ENCODE results near the gene ASB8.

ASB8 gene

DNA sequence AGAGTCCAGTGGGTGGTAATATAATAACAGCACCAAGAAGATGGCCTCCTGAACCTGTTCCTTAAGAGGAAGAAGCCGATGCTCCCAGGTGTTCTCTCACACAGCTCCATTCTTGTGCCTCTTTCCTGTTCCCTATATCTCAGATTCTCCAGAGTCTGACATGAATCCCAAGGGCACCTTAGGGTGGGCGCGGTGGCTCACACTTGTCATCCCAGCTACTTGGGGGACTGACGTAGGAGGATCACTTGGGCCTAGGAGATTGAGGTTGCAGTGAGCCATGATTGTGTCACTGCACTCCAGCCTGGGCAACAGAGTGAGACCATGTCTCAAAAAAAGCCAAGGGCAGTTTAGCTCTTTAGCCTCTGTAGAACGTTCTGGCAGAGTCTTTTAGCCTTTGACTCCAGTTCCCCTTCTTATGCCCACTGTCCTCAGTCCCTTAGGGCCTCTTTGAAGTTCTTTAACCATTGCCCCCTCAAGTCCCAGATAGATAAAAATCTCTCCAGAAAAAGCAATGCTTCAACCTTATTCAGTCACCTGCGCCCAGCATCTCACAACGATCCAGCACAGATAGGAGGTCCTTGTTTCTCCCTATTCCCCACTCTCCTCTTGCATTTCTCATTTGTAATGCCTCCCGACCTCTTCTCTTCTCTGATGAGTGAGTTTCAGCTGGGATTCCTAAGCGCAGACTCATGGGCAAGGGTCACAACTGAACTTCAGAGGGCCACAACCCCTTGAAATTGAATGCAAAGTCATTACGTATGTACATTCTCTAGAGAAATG lies 30.8 kb upstream of the ASB8 start:
- Histone ChIP-seq H3K4me3 (no peak overlapping the region), H3K9me3 (no peaks in the 10 kb centered on the region), H3K4me1 (peaks cover 0 to 16% (median 12%) of the 10 kb centered on the region in 4 donors), H3K36me3 (no peaks in the 10 kb centered on the region), H3K27me3 (peaks cover 0 to 25% of the 10 kb centered on the region in 2 donors), H3K27ac (no peak overlapping the region)
- no peak for TF ChIP-seq CTCF (IDR thresholded peaks at IDR 0.05)
- no peak for DNase-seq
- intact Hi-C loops (cut with DNase I; ENCODE audit: low total_unique reads) = no loop called here

GRCh38 chr12:48185181-48185919 lies 28.0 kb upstream of the ASB8 start:
- intact Hi-C loops (cut with DNase I; ENCODE audit: low total_unique reads) = no loop called here
- H3K27me3 ChIP-seq = peaks cover 0 to 31% of the 10 kb centered on the region in 2 donors
- no peak for DNase-seq
- H3K36me3 ChIP-seq = no peaks in the 10 kb centered on the region
- H3K9me3 ChIP-seq = no peaks in the 10 kb centered on the region
- H3K4me1 ChIP-seq = peaks cover 0 to 26% (median 16%) of the 10 kb centered on the region in 4 donors
- no peak for TF ChIP-seq CTCF (IDR thresholded peaks at IDR 0.05)
- H3K4me3 ChIP-seq = no peak overlapping the region
- H3K27ac ChIP-seq = no peak overlapping the region

- Histone ChIP-seq H3K27ac (no peak overlapping the region), H3K4me3 (peak overlapping the region; percentile 56 to 86), H3K4me1 (peaks cover 0 to 26% (median 16%) of the 10 kb centered on the region in 4 donors), H3K36me3 (no peaks in the 10 kb centered on the region), H3K27me3 (peaks cover 0 to 33% of the 10 kb centered on the region in 2 donors), H3K9me3 (no peaks in the 10 kb centered on the region)
- TF ChIP-seq CTCF (IDR thresholded peaks at IDR 0.05) = no peak
- no peak for DNase-seq
- intact Hi-C loops (cut with DNase I; ENCODE audit: low total_unique reads) = no loop called here
These were observed 27.2 kb upstream of the ASB8 start for GRCh38 chr12:48184549-48184922.

GRCh38 chr12:48183876-48184548 lies 26.7 kb upstream of the ASB8 start:
- H3K27ac ChIP-seq = peak overlapping the region; percentile 4 to 54
- no peaks in the 10 kb centered on the region for H3K36me3 ChIP-seq
- peaks cover 0 to 38% of the 10 kb centered on the region in 2 donors for H3K27me3 ChIP-seq
- intact Hi-C loops (cut with DNase I; ENCODE audit: low total_unique reads) = no loop called here
- peak overlapping the region; percentile 56 to 86 for H3K4me3 ChIP-seq
- no peaks in the 10 kb centered on the region for H3K9me3 ChIP-seq
- no peak for DNase-seq
- peaks cover 0 to 26% (median 16%) of the 10 kb centered on the region in 4 donors for H3K4me1 ChIP-seq
- no peak for TF ChIP-seq CTCF (IDR thresholded peaks at IDR 0.05)

DNA sequence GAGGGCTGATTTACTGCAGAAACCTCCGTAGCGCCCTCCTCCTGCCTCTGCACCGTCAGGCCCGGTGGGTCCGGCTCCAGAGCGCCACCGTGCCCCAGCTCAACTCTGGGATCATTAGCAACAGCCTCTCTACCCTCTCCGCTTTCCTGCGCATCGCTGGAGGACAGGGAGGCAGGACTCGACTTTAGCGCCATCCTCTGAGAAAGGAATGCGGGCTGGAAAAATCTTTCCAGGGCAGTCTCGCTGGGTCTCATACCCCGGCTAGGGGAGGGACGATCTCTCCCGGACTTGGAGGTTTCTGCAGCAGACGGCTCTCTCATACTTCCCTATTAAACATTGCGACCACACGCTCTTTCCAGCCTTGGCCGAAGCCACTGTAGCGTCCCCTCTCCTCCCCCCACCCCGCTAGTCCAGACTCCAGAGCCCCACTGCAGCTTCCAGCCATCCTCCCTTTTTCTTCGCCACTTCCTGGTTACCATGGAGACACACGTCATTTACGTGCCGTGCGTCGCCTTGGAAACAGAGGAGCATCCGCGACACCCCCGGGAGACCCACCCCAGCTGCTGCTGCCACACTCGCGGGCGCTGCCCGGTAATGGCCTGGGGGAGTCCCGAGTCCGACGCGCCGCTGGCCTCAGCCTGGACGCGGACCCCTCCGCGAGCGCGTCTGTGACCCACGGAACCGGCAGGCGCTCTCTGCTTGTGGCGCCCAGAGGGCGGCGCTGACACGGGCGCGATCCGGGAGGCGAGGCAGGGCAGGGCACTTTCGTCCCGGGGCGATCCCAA lies 26.0 kb upstream of the ASB8 start, which contains the start of gene CCDC184:
Gene CCDC184 (plus strand): TSS at position 554 of the 785 bp plus-strand sequence. CDS start 479 bp downstream, outside the sequence.
- H3K27ac ChIP-seq = peak within 1 kb of the TSS; percentile 4 to 54

More for the DNA sequence above, 26.0 kb upstream of the ASB8 start, which contains the start of gene CCDC184:
- H3K36me3 ChIP-seq = no peaks in the 10 kb centered on the region
- TF ChIP-seq CTCF (IDR thresholded peaks at IDR 0.05) = peak in 1 of 2 experiments; percentile 33
- peak within 1 kb of the TSS; percentile 56 to 86 for H3K4me3 ChIP-seq
- no peaks in the 10 kb centered on the region for H3K9me3 ChIP-seq
- peaks cover 0 to 45% of the 10 kb centered on the region in 2 donors for H3K27me3 ChIP-seq
- peak; percentile 64 to 77 for DNase-seq
- H3K4me1 ChIP-seq = peaks cover 0 to 26% (median 16%) of the 10 kb centered on the region in 4 donors
- intact Hi-C loops (cut with DNase I; ENCODE audit: low total_unique reads) = no loop called here

Data from tibial artery (tissue), 4 donors.